ENCODE measurements around the gene GSTM3. TPM values are rescaled to one million over a fixed set of nuclear protein-coding genes. Genes with fewer than 3 reads are reported as not detected.

The GSTM3 gene
- total RNA-seq, 1 donor from 2014 or later = 55.2 TPM

- Mint-ChIP-seq H3K27me3 (ENCODE audit: low read depth) (no peaks in the 10 kb centered on the region), H3K4me1 (peaks cover 13% of the 10 kb centered on the region), H3K36me3 (no peaks in the 10 kb centered on the region), H3K4me3 (no peak overlapping the region), H3K9me3 (peaks cover 21% of the 10 kb centered on the region), H3K27ac (no peak overlapping the region)
- no peak for TF ChIP-seq CTCF (IDR thresholded peaks at IDR 0.05; ENCODE audit: unreplicated experiment)
- no peak for DNase-seq (ENCODE audit: low spot score in 2 of 2, unreplicated experiment in 2 of 2)
Measured at GRCh38 chr1:109725510-109725909, 15.3 kb downstream of the GSTM3 start.

GRCh38 chr1:109724933-109725332 is 15.9 kb downstream of the GSTM3 start:
- Mint-ChIP-seq H3K4me1 (peaks cover 10% of the 10 kb centered on the region), H3K36me3 (no peaks in the 10 kb centered on the region), H3K9me3 (peaks cover 21% of the 10 kb centered on the region), H3K27me3 (ENCODE audit: low read depth) (no peaks in the 10 kb centered on the region), H3K27ac (no peak overlapping the region), H3K4me3 (no peak overlapping the region)
- TF ChIP-seq CTCF (IDR thresholded peaks at IDR 0.05; ENCODE audit: unreplicated experiment) = no peak
- DNase-seq (ENCODE audit: low spot score in 2 of 2, unreplicated experiment in 2 of 2) = no peak

GRCh38 chr1:109722908-109723691 is 17.7 kb downstream of the GSTM3 start:
- Mint-ChIP-seq H3K4me1 (peaks cover 13% of the 10 kb centered on the region), H3K36me3 (no peaks in the 10 kb centered on the region), H3K27ac (peak overlapping the region; percentile 67), H3K4me3 (no peak overlapping the region), H3K27me3 (ENCODE audit: low read depth) (no peaks in the 10 kb centered on the region), H3K9me3 (peaks cover 21% of the 10 kb centered on the region)
- TF ChIP-seq CTCF (IDR thresholded peaks at IDR 0.05; ENCODE audit: unreplicated experiment) = no peak
- no peak for DNase-seq (ENCODE audit: low spot score in 2 of 2, unreplicated experiment in 2 of 2)

GRCh38 chr1:109721971-109722370 is 18.9 kb downstream of the GSTM3 start:
- Mint-ChIP-seq H3K4me3 (no peak overlapping the region), H3K27me3 (ENCODE audit: low read depth) (no peaks in the 10 kb centered on the region), H3K4me1 (peaks cover 20% of the 10 kb centered on the region), H3K36me3 (no peaks in the 10 kb centered on the region), H3K9me3 (peaks cover 18% of the 10 kb centered on the region), H3K27ac (no peak overlapping the region)
- DNase-seq (ENCODE audit: low spot score in 2 of 2, unreplicated experiment in 2 of 2) = no peak
- TF ChIP-seq CTCF (IDR thresholded peaks at IDR 0.05; ENCODE audit: unreplicated experiment) = no peak

- Mint-ChIP-seq H3K27ac (no peak overlapping the region), H3K4me3 (no peak overlapping the region), H3K9me3 (peaks cover 12% of the 10 kb centered on the region), H3K36me3 (no peaks in the 10 kb centered on the region), H3K27me3 (ENCODE audit: low read depth) (no peaks in the 10 kb centered on the region), H3K4me1 (peaks cover 20% of the 10 kb centered on the region)
- no peak for TF ChIP-seq CTCF (IDR thresholded peaks at IDR 0.05; ENCODE audit: unreplicated experiment)
- no peak for DNase-seq (ENCODE audit: low spot score in 2 of 2, unreplicated experiment in 2 of 2)
Measured at GRCh38 chr1:109721042-109721441, 19.8 kb downstream of the GSTM3 start.
